HG03575 (cell line): ENCODE results near the gene LHFPL3.

Experiments
- ATAC-seq: cut with Tn5 transposase; IDR thresholded peaks from one replicate; pipeline ENCODE4 v1.9.1; 2021; ENCODE audit not compliant: unreplicated experiment, insufficient number of reproducible peaks, low FRiP score; ENCODE audit errors: extremely low read depth

Gene LHFPL3

GRCh38 chr7:104773796-104774195, 445.4 kb downstream of the LHFPL3 start:
- no peak for ATAC-seq

- ATAC-seq: no peak
Measured at GRCh38 chr7:104775531-104775930, 447.1 kb downstream of the LHFPL3 start.

- ATAC-seq: no peak
Measured at GRCh38 chr7:104777301-104777800, 448.9 kb downstream of the LHFPL3 start.

DNA sequence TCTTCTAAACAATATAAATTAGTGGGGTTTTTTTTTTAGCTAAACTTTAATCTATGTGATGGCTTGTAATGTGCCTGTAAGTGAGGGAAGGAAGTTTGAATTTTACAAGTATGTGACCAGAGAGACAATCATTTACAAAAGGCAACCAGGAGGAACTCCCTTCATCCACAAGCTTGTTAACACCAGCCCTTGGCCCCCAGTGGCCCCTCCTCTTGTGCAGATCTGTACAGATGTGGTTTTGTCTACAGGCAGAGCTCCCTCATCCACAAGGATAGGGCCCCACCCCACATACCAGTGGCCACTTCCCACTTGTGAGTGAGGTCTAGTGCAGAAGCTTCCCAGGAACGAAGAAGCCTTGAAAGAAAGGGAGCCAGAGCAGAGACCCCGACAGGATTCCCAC, 451.5 kb downstream of the LHFPL3 start:
- ATAC-seq: no peak

DNA sequence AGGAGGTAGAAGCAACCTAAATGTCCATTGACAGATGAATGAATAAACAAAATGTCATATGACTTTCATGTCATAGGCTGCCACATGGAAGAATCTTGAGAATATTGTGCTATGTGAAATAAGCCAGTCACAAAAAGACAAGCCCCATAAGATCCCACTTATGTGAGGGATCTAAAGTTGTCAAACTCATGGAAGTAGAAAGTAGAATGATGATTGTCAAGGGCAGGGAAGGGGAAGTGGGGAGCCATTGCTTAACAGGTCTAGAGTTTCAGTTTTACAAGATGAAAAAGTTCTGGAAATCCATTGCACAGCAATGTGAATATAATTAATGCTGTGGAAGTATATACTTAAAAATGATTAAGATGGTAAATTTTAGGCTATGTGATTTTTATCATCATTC, 456.3 kb downstream of the LHFPL3 start:
- no peak for ATAC-seq

GRCh38 chr7:104789780-104790179, 461.4 kb downstream of the LHFPL3 start:
- ATAC-seq: no peak

- ATAC-seq: no peak
Measured at GRCh38 chr7:104790440-104790839, 462.0 kb downstream of the LHFPL3 start.

- no peak for ATAC-seq
Measured at GRCh38 chr7:104791080-104791479, 462.7 kb downstream of the LHFPL3 start.

GRCh38 chr7:104793066-104793465, 464.7 kb downstream of the LHFPL3 start:
- ATAC-seq: no peak

GRCh38 chr7:104794154-104794553, 465.8 kb downstream of the LHFPL3 start:
- no peak for ATAC-seq

DNA sequence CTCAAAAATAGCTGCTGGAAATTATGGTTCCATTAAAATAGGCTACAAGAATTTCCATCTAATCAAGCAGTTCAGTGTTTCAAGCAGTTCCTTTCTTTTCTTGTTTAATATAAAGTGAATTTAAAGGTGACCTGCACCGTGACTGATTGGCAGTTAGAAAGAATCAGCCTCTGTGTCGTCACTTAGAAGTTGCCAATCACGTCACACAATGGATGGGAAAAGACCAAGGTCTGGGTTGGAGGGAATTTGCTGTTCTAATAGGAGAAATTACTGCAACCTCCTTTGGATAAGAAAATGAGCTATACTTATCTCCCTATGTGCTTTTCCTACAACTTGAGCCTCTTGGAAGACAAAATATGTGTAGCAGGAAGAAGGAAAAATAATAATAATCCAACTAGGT, 466.2 kb downstream of the LHFPL3 start:
- no peak for ATAC-seq

DNA sequence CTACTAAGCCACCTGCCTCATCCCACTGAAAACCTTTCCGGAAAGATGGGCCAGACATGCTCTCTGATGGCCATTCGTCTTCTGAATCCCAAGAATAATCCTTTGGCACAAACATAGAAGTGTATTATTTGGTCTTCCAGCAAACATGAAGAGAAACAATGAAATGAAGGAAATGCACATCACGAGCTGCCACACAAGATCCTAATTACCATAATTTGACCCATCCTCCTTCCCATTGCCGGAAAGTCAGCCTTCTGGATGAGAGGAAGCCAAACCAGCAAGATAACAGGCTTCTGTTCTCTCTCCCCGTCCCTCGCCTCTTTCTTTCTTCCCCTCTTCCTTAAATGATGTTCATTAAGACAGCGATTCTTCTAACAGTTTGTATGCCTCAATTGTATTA, 466.7 kb downstream of the LHFPL3 start:
- ATAC-seq: no peak

DNA sequence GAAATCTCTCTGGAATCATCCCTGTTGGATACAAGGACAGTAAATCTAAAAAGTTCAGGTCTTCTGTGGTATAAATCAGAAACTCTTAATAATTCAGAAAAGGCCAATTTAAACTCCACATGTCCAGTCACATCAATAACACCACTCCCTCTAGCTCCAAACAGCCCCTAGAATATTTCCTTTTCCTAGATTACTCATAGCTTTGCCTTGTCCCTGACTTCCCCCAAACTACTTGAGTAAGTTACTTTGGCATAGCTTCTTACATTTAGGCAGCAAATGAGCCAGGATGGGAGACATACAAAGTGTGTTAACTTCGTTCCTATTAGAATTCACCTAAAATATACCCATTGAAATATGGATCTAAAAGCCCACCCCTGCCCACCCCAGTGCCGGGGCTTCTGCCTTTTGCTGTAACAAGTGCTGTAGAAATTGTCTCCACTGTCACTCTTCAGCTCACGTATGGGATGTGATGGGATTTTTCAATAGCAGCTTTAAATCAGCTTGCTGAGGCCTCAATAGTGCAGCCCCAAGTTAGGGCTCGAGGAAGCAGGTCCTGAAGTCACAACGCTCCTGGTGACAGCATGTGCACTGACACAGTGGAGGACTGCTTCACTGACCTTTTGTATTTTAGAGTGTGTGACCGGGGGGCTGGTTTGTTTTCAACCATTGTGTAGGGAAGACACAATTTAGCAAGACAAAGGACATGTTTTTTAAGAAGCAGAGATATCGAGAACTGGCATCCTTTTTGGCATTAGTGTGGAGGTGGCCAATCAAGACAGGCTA, 467.4 kb downstream of the LHFPL3 start:
- ATAC-seq: no peak

- ATAC-seq: no peak
Measured at GRCh38 chr7:104800307-104800706, 471.9 kb downstream of the LHFPL3 start.

GRCh38 chr7:104801022-104801421, 472.6 kb downstream of the LHFPL3 start:
- ATAC-seq: no peak

DNA sequence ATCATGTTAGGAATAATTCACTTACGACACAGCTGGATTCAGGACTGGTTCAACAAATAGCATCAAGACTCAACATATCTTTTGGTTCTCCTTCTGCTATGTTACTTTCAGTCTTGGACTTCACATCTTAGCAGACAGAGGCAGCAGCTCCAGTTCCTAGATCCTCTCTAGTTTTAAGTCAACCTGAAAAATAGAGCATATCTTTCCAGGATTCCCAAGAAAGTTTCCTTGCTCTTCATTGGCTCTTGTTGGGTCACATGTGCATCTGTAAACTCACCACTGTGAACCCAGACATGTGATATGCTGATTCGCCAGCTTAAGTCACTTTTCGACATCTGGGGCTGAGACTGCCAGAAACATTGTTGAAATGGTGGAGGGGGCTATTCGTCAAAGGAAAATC, 475.5 kb downstream of the LHFPL3 start:
- ATAC-seq: no peak

DNA sequence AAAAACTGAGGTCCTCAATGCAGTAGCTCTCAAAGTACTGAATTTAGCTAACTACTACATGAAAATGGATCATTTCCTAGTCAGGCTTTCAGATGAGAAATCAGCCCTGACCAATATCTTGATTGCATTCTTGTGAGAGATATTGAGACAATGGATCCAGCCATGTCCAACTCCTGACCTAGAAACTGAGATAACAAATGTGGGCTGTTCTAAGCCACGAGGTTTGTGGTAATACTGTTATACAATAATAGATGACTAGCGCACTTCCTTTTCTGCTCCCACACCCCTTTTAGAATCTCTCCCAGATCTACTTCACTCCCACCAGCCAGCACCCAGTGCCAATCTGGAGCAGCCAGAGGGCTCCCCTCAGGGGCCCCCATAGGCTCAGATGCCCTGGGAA, 476.3 kb downstream of the LHFPL3 start:
- ATAC-seq: no peak

- no peak for ATAC-seq
Measured at GRCh38 chr7:104805449-104806317, 477.3 kb downstream of the LHFPL3 start.

DNA sequence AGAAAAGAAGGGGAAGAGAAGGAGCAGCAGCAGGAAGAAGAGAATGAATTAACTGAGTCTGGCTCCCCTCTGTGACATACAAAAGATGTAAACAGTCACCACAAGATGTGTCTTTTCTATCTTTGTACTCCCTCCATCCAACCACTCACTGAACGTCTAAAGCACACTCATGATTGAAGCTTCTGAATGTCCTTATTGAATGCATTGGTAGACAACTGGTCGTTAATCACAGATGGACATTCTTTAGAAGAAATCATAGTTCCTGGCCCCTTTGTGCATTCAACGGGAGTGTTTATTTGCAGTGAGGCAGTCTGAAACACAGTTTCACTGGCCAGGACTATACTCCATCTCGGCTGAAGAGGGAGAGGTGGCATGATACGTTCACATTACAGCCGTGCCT, 479.3 kb downstream of the LHFPL3 start:
- no peak for ATAC-seq

DNA sequence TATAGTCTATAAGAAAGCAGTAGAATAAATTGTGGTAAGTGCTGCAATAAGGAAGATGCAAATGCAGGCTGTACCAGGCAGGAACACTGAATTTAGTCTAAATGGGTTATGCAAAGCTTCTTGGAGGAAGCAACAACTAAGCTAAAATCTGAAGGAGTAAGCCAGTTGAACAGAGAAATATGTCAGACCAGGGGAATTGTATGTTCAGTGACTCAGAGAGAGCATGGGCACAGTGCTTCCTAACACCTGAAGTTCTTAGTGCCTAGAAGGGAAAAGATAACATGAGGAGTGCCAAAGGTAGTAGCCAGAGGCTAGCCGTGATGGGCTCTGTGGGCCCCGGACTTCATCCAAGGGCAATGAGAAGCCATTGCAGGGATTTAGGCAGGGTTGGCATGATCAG, 481.5 kb downstream of the LHFPL3 start:
- no peak for ATAC-seq
